Measurements from ENCODE around the gene ZSCAN20. TPM values are rescaled to one million over a fixed set of nuclear protein-coding genes. Genes with fewer than 3 reads are reported as not detected.

The ZSCAN20 gene
- polyA plus RNA-seq, 1 donor from 2014 or later = 3.3 TPM

GRCh38 chr1:33512226-33513011, 40.0 kb downstream of the ZSCAN20 start:
- no peak overlapping the region for H3K4me3 ChIP-seq (ENCODE audit: low read length)
- no peaks in the 10 kb centered on the region for H3K36me3 ChIP-seq (ENCODE audit: insufficient read depth, low read length)
- H3K79me2 ChIP-seq (replicated peaks; ENCODE audit: insufficient read depth, low read length) = no peaks in the 10 kb centered on the region
- no peaks in the 10 kb centered on the region for H4K20me1 ChIP-seq (ENCODE audit: insufficient read depth)
- no peaks in the 10 kb centered on the region for H3K9me2 ChIP-seq (ENCODE audit: insufficient read depth, low read length)
- H3K27me3 ChIP-seq (ENCODE audit: insufficient read depth, low read depth, low read length) = no peaks in the 10 kb centered on the region
- H3F3A ChIP-seq (ENCODE audit: insufficient read depth, low read length, poor library complexity, severe bottlenecking) = no peaks in the 10 kb centered on the region
- H3K4me2 ChIP-seq (ENCODE audit: low read length) = no peak overlapping the region
- H3K9ac ChIP-seq (ENCODE audit: low read length) = no peak overlapping the region
- H3K9me3 ChIP-seq (ENCODE audit: low read length) = no peaks in the 10 kb centered on the region
- TF ChIP-seq EZH2 (IDR thresholded peaks at IDR 0.05; ENCODE audit: borderline replicate concordance, insufficient read depth, low read length, poor library complexity, severe bottlenecking) (no peak), REST (IDR thresholded peaks at IDR 0.05; ENCODE audit: borderline replicate concordance) (no peak), TAF1 (IDR thresholded peaks at IDR 0.05; ENCODE audit: low read depth) (no peak), CTCF (IDR thresholded peaks at IDR 0.05; ENCODE audit: poor library complexity, severe bottlenecking) (no peak), MXI1 (conservative IDR thresholded peaks at IDR 0.05; ENCODE audit: poor library complexity, severe bottlenecking) (no peak), RAD21 (conservative IDR thresholded peaks at IDR 0.05) (no peak), POLR2AphosphoS5 (IDR thresholded peaks at IDR 0.05) (no peak), SMC3 (conservative IDR thresholded peaks at IDR 0.05; ENCODE audit: poor library complexity) (no peak), EP300 (conservative IDR thresholded peaks at IDR 0.05; ENCODE audit: poor library complexity, severe bottlenecking) (no peak)
- H3K27ac ChIP-seq (ENCODE audit: low read length) = no peak overlapping the region
- no peak overlapping the region for H2AFZ ChIP-seq (ENCODE audit: low read depth, low read length)

- no peak overlapping the region for H3K4me3 ChIP-seq (ENCODE audit: low read length)
- no peaks in the 10 kb centered on the region for H4K20me1 ChIP-seq (ENCODE audit: insufficient read depth)
- H2AFZ ChIP-seq (ENCODE audit: low read depth, low read length) = no peak overlapping the region
- TF ChIP-seq POLR2AphosphoS5 (IDR thresholded peaks at IDR 0.05) (no peak), SMC3 (conservative IDR thresholded peaks at IDR 0.05; ENCODE audit: poor library complexity) (no peak), MXI1 (conservative IDR thresholded peaks at IDR 0.05; ENCODE audit: poor library complexity, severe bottlenecking) (no peak), REST (IDR thresholded peaks at IDR 0.05; ENCODE audit: borderline replicate concordance) (no peak), TAF1 (IDR thresholded peaks at IDR 0.05; ENCODE audit: low read depth) (no peak), CTCF (IDR thresholded peaks at IDR 0.05; ENCODE audit: poor library complexity, severe bottlenecking) (no peak), EZH2 (IDR thresholded peaks at IDR 0.05; ENCODE audit: borderline replicate concordance, insufficient read depth, low read length, poor library complexity, severe bottlenecking) (no peak), RAD21 (conservative IDR thresholded peaks at IDR 0.05) (no peak), EP300 (conservative IDR thresholded peaks at IDR 0.05; ENCODE audit: poor library complexity, severe bottlenecking) (no peak)
- H3K79me2 ChIP-seq (replicated peaks; ENCODE audit: insufficient read depth, low read length) = no peaks in the 10 kb centered on the region
- no peaks in the 10 kb centered on the region for H3F3A ChIP-seq (ENCODE audit: insufficient read depth, low read length, poor library complexity, severe bottlenecking)
- no peaks in the 10 kb centered on the region for H3K36me3 ChIP-seq (ENCODE audit: insufficient read depth, low read length)
- no peaks in the 10 kb centered on the region for H3K9me3 ChIP-seq (ENCODE audit: low read length)
- H3K9ac ChIP-seq (ENCODE audit: low read length) = no peak overlapping the region
- no peak overlapping the region for H3K4me2 ChIP-seq (ENCODE audit: low read length)
- no peaks in the 10 kb centered on the region for H3K27me3 ChIP-seq (ENCODE audit: insufficient read depth, low read depth, low read length)
- H3K9me2 ChIP-seq (ENCODE audit: insufficient read depth, low read length) = no peaks in the 10 kb centered on the region
- no peak overlapping the region for H3K27ac ChIP-seq (ENCODE audit: low read length)
Observed at GRCh38 chr1:33515112-33515511, 42.7 kb downstream of the ZSCAN20 start.

All from neural cell (in vitro differentiated cells).